Astrocyte (in vitro differentiated cells and primary cell): ENCODE results near the gene TMEM132C.
"Not testable (repeated sequence)": the region's sequence is repeated elsewhere in the genome, so short reads cannot be mapped to it uniquely, and the experiment has no call there.

Experiments used
- CTCF ChIP-seq: IDR thresholded peaks from 2 replicates; pipeline ENCODE4 v1.5.1; 2011; ENCODE audit warnings: low read depth, mild to moderate bottlenecking, inconsistent platforms, low read length, moderate library complexity; ENCODE audit not compliant: insufficient read depth
- EZH2 ChIP-seq: IDR thresholded peaks from 2 replicates; pipeline ENCODE4 v1.6.1; 2012; ENCODE audit warnings: mild to moderate bottlenecking, low read length, inconsistent platforms; ENCODE audit not compliant: insufficient read depth

GRCh38 chr12:128604219-128604618 lies 337.2 kb downstream of the TMEM132C start:
- TF ChIP-seq CTCF, EZH2: not testable (repeated sequence)
